GM12865 (cell line): Measurements from ENCODE around the gene LRRC14B.
"Not testable (repeated sequence)": the region's sequence is repeated elsewhere in the genome, so short reads cannot be mapped to it uniquely, and the experiment has no call there.

Experiments
- DNase-seq: peaks from one replicate; pipeline ENCODE4 v3.0.0; 2010; ENCODE audit warnings: low read depth
- H3K4me3 ChIP-seq: 2 replicates; pipeline ENCODE4 v1.5.1; 2011; ENCODE audit warnings: mild to moderate bottlenecking, low read depth, low read length, control low read depth
- TF ChIP-seq, protein P1 (sequence below): IDR thresholded peaks from 2 replicates; pipeline ENCODE4 v1.5.1; 2011; ENCODE audit warnings: low read length, control low read depth, low read depth, inconsistent platforms; ENCODE audit not compliant: insufficient read depth; ENCODE audit errors: missing control alignments

Gene LRRC14B

GRCh38 chr5:231661-232060 lies 40.4 kb downstream of the LRRC14B start:
- TF ChIP-seq, protein P1, sequence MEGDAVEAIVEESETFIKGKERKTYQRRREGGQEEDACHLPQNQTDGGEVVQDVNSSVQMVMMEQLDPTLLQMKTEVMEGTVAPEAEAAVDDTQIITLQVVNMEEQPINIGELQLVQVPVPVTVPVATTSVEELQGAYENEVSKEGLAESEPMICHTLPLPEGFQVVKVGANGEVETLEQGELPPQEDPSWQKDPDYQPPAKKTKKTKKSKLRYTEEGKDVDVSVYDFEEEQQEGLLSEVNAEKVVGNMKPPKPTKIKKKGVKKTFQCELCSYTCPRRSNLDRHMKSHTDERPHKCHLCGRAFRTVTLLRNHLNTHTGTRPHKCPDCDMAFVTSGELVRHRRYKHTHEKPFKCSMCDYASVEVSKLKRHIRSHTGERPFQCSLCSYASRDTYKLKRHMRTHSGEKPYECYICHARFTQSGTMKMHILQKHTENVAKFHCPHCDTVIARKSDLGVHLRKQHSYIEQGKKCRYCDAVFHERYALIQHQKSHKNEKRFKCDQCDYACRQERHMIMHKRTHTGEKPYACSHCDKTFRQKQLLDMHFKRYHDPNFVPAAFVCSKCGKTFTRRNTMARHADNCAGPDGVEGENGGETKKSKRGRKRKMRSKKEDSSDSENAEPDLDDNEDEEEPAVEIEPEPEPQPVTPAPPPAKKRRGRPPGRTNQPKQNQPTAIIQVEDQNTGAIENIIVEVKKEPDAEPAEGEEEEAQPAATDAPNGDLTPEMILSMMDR: no peak
- no peak overlapping the region for H3K4me3 ChIP-seq
- no peak for DNase-seq

- not testable (repeated sequence) for H3K4me3 ChIP-seq, DNase-seq
Observed at GRCh38 chr5:233426-233825, 42.1 kb downstream of the LRRC14B start.

DNA sequence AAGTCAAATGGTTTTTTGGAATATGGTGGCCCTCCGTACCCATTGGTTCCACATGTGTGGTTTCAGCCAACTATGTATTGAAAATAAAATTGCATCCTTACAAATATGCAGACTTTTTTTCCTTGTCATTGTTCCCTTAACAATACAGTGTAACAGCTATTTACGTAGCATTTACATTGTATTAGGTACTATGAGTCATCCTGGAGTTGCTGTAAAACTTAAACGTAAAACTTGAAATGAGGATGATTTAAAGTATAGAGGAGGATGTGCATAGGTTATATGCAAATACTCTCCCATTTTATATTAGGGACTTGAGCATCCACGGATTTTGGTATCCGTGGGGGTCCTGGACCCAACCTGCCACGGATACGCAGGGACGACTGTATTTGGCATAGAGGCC lies 43.2 kb downstream of the LRRC14B start:
- DNase-seq: no peak
- H3K4me3 ChIP-seq: no peak overlapping the region
- TF ChIP-seq, protein P1: no peak

DNA sequence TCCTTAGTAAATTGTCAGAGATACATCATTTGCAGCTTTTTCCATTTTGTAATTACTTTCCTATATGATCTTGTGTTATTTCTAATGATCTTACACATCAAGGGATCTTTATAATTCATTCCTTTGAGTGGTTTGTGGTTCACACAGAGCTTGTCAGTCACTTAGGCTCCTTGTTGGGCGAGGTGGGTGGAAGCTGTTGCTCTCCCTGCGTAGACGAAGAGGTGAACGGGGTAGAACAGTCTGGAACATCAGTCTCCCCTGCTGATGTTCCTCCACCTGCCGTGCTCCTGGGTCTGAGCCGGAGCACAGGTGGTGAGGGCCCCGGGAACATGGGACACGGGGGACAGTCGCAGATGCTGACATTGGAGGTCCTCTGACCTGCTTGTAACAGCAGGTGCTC lies 44.2 kb downstream of the LRRC14B start:
- DNase-seq, H3K4me3 ChIP-seq: not testable (repeated sequence)

DNA sequence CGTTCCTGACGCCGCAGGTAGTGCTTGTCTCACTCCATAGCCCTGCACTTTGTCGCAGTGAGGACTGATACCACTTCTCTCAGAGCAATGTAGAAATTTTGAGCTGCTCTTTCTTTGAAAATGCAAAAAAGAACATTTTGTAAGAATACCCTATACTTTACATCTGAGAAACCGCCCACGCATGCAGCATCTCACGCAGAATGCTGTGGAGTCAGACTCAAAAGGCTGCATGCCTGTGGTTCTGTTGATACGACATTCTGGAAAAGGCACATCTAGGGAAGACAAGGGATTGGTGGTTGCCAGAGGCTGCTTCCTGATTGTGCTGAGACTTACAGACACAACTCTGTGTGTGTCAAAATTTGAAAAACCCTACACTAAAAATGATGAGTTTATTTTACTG lies 46.6 kb downstream of the LRRC14B start:
- not testable (repeated sequence) for DNase-seq, H3K4me3 ChIP-seq

DNA sequence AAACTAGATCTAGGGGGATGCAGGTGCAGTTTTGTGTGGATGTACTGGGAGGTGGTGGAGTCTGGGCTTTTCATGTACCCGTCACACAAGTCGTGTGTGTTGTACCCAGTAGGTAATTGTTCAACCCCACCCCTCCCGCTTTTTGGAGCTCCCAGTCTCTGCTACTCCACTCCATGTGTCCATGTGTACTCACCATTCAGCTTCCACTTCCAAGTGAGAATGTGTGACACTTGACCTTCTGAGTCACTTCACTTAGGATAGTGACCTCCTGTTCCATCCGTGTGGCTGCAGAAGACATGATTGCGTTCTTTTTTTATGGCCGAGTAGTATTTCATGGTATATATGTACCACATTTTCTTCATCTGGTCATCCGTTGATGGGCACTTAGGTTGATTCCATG lies 49.3 kb downstream of the LRRC14B start:
- H3K4me3 ChIP-seq, DNase-seq: not testable (repeated sequence)

- H3K4me3 ChIP-seq, DNase-seq: not testable (repeated sequence)
Observed at GRCh38 chr5:241045-241669, 49.9 kb downstream of the LRRC14B start.

DNA sequence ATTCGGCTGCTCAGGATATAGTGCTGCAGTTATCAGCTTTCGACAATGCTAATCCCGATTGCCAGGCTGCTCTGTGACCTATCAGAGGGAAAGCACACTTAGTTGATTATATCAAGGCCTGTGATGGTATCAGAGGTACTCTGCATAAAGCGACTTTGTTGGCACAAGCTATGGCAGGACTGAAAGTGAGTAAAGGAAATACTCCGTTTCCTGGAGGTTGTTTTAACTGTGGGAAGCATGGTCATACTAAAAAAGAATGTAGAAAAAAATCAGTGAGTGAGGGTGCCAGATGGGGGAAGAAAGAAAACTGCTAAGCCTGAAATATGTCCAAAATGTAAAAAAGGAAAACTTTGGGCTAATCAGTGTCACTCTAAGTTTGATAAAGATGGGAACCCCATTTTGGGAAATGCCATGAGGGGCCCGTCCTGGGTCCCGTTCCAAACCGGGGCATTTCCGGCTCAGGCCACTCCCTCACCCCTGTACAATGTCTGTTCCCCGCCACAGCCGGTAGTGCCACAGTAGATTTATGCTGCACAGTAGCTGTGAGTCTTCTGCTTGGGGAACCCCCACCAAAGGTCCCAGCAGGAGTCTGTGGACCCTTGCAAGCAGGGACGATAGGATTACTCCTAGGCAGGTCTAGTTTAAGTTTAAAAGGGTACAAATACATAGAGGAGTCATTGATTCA lies 52.5 kb downstream of the LRRC14B start:
- not testable (repeated sequence) for H3K4me3 ChIP-seq, DNase-seq

DNA sequence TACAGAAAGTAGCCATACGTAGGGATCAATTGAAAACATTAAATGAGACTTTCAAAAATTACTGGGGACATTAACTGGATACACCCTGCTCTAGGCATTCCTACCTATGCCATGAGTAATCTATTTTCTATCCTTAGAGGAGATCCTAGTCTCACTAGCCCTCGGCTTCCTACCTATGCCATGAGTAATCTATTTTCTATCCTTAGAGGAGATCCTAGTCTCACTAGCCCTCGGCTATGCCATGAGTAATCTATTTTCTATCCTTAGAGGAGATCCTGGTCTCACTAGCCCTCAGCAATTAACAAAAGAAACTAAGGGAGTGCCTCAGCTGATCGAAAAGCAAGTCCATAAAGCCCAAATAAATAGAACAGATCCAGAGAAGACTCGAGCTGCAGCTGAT lies 54.4 kb downstream of the LRRC14B start:
- H3K4me3 ChIP-seq, DNase-seq: not testable (repeated sequence)
